Fibroblast of lung (primary cell): ENCODE results near the gene COL4A6. TPM values are rescaled to one million over a fixed set of nuclear protein-coding genes. Genes with fewer than 3 reads are reported as not detected.
A peak's percentile ranks its signal among the peaks of the same experiment; 100 is the strongest.

Source experiments
- DNase-seq, 2 donors: peaks; one replicate each; pipeline versions ENCODE4 v3.0.0 to v3.0.0-alpha.2; 2010; ENCODE audit warnings: low read depth in 2 of 2
- H2AFZ ChIP-seq: 2 replicates; pipeline ENCODE4 v1.5.1; 2012; ENCODE audit warnings: low read length, control low read depth, inconsistent platforms
- H3K27ac ChIP-seq: 2 replicates; pipeline ENCODE4 v1.5.1; 2011; ENCODE audit warnings: low read length, control low read depth; ENCODE audit not compliant: insufficient read depth
- H3K27me3 ChIP-seq: 2 replicates; pipeline ENCODE4 v1.5.1; 2011; ENCODE audit warnings: mild to moderate bottlenecking, low read length; ENCODE audit not compliant: control insufficient read depth, insufficient read depth
- H3K36me3 ChIP-seq: 2 replicates; pipeline ENCODE4 v1.5.1; 2011; ENCODE audit warnings: low read length; ENCODE audit not compliant: control insufficient read depth, insufficient read depth
- H3K4me1 ChIP-seq: 2 replicates; pipeline ENCODE4 v1.5.1; 2011; ENCODE audit warnings: low read length; ENCODE audit not compliant: control insufficient read depth, insufficient read depth; ENCODE audit errors: extremely low read depth
- H3K4me2 ChIP-seq: 2 replicates; pipeline ENCODE4 v1.5.1; 2011; ENCODE audit warnings: low read length, control low read depth; ENCODE audit not compliant: insufficient read depth; ENCODE audit errors: extremely low read depth
- H3K4me3 ChIP-seq, 4 experiments: fragments of 200-600 bp in 1 of 4; sonication (generic) in 1 of 4; replicated peaks in 1 of 4; 2 replicates each; pipeline ENCODE4 v1.5.1; 2011 to 2016; ENCODE audit warnings: low read length in 4 of 4, low read depth in 3 of 4, mild to moderate bottlenecking in 3 of 4, control low read depth in 2 of 4, inconsistent platforms in 1 of 4, mixed read lengths in 1 of 4; ENCODE audit not compliant: insufficient read depth in 1 of 4; ENCODE audit errors: control extremely low read depth in 1 of 4
- H3K79me2 ChIP-seq: 2 replicates; pipeline ENCODE4 v1.5.1; 2012; ENCODE audit warnings: mild to moderate bottlenecking, low read length, inconsistent platforms; ENCODE audit not compliant: control insufficient read depth, insufficient read depth
- H3K9ac ChIP-seq: 2 replicates; pipeline ENCODE4 v1.5.1; 2011; ENCODE audit warnings: mild to moderate bottlenecking, low read length, control low read depth; ENCODE audit not compliant: insufficient read depth
- H3K9me3 ChIP-seq: 2 replicates; pipeline ENCODE4 v1.5.1; 2012; ENCODE audit warnings: low read depth, low read length; ENCODE audit not compliant: control insufficient read depth, insufficient read depth
- H4K20me1 ChIP-seq: 2 replicates; pipeline ENCODE4 v1.5.1; 2011; ENCODE audit warnings: low read length; ENCODE audit not compliant: control insufficient read depth, insufficient read depth; ENCODE audit errors: extremely low read depth
- EZH2 ChIP-seq: IDR thresholded peaks from 2 replicates; pipeline ENCODE4 v1.5.1; 2012; ENCODE audit warnings: low read length, control low read depth, mild to moderate bottlenecking; ENCODE audit errors: missing control alignments
- polyA plus RNA-seq, 2 donors: library from polyadenylated mRNA; depleted of rRNA in 1 of 2; stranded (reverse) in 1 of 2; unstranded in 1 of 2; fragments of >200 nt; gene quantifications; 2 replicates each; pipeline ENCODE4 v1.2.1, GENCODE V29; 2011 to 2012; ENCODE audit warnings: missing spikeins in 1 of 2
- total RNA-seq: library from RNA; depleted of rRNA; stranded (reverse); fragments of >200 nt; gene quantifications from 2 replicates; pipeline ENCODE4 v1.2.1, GENCODE V29; 2014
- TF ChIP-seq, protein P1 (sequence below), 2 donors: IDR thresholded peaks in 1 of 2; conservative IDR thresholded peaks in 1 of 2; 1 replicate in 1 of 2; 2 replicates in 1 of 2; pipeline ENCODE4 v1.5.1; 2011 to 2012; ENCODE audit warnings: low read length in 2 of 2, control low read depth in 1 of 2, inconsistent platforms in 1 of 2, low read depth in 1 of 2, mild to moderate bottlenecking in 1 of 2

COL4A6 gene
- total and polyA plus RNA-seq, 2 donors (not counting 1 experiment from before 2014, with no cell fraction given), result 0.15 to 3.5 TPM

DNA sequence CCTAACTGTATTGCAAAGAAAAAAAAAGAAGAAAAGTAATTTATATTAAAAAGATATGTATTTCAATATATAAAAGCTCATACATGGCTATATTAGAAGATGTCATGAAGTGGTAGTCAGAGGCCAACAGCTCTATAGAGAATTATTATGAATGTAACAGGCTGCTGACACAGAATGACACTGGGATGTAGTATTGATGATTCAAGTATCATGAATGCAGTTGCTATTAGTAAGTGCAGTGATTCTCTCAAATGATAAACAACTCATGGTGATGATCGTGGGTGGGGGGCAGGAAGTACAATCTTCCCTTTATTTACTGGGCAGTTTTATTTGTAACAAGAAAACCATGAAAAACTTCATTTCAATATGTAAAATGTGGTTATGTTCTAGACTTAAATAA is 124.6 kb downstream of the COL4A6 start:
- Histone ChIP-seq H2AFZ (no peak overlapping the region), H3K9ac (no peak overlapping the region), H4K20me1 (no peaks in the 10 kb centered on the region), H3K9me3 (no peaks in the 10 kb centered on the region), H3K4me1 (no peaks in the 10 kb centered on the region), H3K4me3 (no peak overlapping the region), H3K27me3 (no peaks in the 10 kb centered on the region), H3K4me2 (no peak overlapping the region), H3K27ac (no peak overlapping the region), H3K79me2 (no peaks in the 10 kb centered on the region), H3K36me3 (no peaks in the 10 kb centered on the region)
- DNase-seq, result peak in 1 of 2 donors; percentile 51
- TF ChIP-seq EZH2, result no peak
- TF ChIP-seq, protein P1, sequence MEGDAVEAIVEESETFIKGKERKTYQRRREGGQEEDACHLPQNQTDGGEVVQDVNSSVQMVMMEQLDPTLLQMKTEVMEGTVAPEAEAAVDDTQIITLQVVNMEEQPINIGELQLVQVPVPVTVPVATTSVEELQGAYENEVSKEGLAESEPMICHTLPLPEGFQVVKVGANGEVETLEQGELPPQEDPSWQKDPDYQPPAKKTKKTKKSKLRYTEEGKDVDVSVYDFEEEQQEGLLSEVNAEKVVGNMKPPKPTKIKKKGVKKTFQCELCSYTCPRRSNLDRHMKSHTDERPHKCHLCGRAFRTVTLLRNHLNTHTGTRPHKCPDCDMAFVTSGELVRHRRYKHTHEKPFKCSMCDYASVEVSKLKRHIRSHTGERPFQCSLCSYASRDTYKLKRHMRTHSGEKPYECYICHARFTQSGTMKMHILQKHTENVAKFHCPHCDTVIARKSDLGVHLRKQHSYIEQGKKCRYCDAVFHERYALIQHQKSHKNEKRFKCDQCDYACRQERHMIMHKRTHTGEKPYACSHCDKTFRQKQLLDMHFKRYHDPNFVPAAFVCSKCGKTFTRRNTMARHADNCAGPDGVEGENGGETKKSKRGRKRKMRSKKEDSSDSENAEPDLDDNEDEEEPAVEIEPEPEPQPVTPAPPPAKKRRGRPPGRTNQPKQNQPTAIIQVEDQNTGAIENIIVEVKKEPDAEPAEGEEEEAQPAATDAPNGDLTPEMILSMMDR (conservative IDR thresholded peaks at IDR 0.05 in 1 of 2, IDR thresholded peaks at IDR 0.05 in 1 of 2; ENCODE audit: low read depth in 1 of 2, low read length in 2 of 2), result no peak

DNA sequence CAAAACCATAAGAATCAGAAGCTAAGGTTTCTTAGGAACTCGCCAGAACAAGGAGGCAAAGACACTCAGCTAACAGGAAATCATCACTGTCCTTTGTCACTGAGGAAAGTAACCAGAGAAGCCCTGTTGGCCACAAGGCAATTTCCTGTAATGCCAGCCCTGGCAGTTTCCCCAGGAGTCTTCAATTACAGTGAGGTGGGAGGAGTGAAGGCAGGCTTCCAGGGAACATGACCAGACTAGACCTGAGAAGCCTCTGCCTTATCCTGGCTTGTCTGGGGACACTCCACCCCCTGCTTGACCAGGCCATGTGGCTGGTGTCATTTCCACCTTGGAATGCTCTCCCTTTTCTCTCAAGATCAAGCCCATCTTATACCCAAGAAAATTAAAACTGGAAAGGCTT is 125.3 kb downstream of the COL4A6 start:
- H3K9ac ChIP-seq, result no peak overlapping the region
- H3K27ac ChIP-seq, result no peak overlapping the region
- peak; percentile 61 to 71 for DNase-seq
- no peaks in the 10 kb centered on the region for H3K27me3 ChIP-seq
- TF ChIP-seq, protein P1 (conservative IDR thresholded peaks at IDR 0.05 in 1 of 2, IDR thresholded peaks at IDR 0.05 in 1 of 2; ENCODE audit: low read depth in 1 of 2, low read length in 2 of 2), result no peak
- TF ChIP-seq EZH2, result no peak
- no peaks in the 10 kb centered on the region for H4K20me1 ChIP-seq
- H3K36me3 ChIP-seq, result no peaks in the 10 kb centered on the region
- H3K4me3 ChIP-seq, result no peak overlapping the region
- no peaks in the 10 kb centered on the region for H3K9me3 ChIP-seq
- H3K4me2 ChIP-seq, result no peak overlapping the region
- H3K4me1 ChIP-seq, result no peaks in the 10 kb centered on the region
- H3K79me2 ChIP-seq, result no peaks in the 10 kb centered on the region
- H2AFZ ChIP-seq, result no peak overlapping the region

DNA sequence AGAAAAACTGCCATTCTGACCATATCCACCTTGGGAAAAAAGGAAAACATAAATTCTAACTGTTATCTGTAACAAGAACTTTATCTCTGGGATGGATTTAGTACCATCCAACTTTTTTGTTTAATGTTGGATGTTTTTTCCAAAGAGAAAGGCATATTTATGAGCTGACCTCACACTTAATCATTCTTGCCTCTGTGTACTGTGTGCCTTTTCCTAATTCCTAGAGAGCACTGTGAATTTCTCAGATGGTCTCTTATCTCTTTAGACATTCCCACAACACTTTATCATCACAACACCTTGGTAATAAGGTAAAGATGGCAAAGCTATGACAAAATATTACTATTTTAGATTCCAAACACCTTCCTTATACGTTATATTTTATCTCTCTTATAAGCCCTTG is 126.2 kb downstream of the COL4A6 start:
- no peak overlapping the region for H3K27ac ChIP-seq
- no peaks in the 10 kb centered on the region for H3K27me3 ChIP-seq
- H4K20me1 ChIP-seq, result no peaks in the 10 kb centered on the region
- H3K4me2 ChIP-seq, result no peak overlapping the region
- H3K9me3 ChIP-seq, result no peaks in the 10 kb centered on the region
- no peak overlapping the region for H2AFZ ChIP-seq
- no peaks in the 10 kb centered on the region for H3K36me3 ChIP-seq
- no peaks in the 10 kb centered on the region for H3K79me2 ChIP-seq
- TF ChIP-seq, protein P1 (conservative IDR thresholded peaks at IDR 0.05 in 1 of 2, IDR thresholded peaks at IDR 0.05 in 1 of 2; ENCODE audit: low read depth in 1 of 2, low read length in 2 of 2), result no peak
- no peak for TF ChIP-seq EZH2
- H3K4me1 ChIP-seq, result no peaks in the 10 kb centered on the region
- peak in 1 of 2 donors; percentile 53 for DNase-seq
- H3K9ac ChIP-seq, result no peak overlapping the region
- no peak overlapping the region for H3K4me3 ChIP-seq
